Endothelial cell (in vitro differentiated cells): ENCODE results near the gene DNAAF9. TPM values are rescaled to one million over a fixed set of nuclear protein-coding genes. Genes with fewer than 3 reads are reported as not detected.
"Not testable (repeated sequence)": the region's sequence is repeated elsewhere in the genome, so short reads cannot be mapped to it uniquely, and the experiment has no call there.

Experiments
- DNase-seq: peaks from one replicate; pipeline ENCODE4 v3.0.0; 2021; ENCODE audit warnings: low spot score
- H3K27ac Mint-ChIP-seq: one replicate; pipeline ENCODE4 v1.8.0; 2021; ENCODE audit warnings: mixed read lengths, inconsistent platforms; ENCODE audit not compliant: unreplicated experiment
- H3K27me3 Mint-ChIP-seq: one replicate; pipeline ENCODE4 v1.8.0; 2021; ENCODE audit warnings: mild to moderate bottlenecking, moderate library complexity, mixed read lengths, inconsistent platforms; ENCODE audit not compliant: unreplicated experiment
- H3K36me3 Mint-ChIP-seq: one replicate; pipeline ENCODE4 v1.8.0; 2021; ENCODE audit warnings: mild to moderate bottlenecking, low read depth, mixed read lengths, inconsistent platforms; ENCODE audit not compliant: unreplicated experiment
- H3K4me1 Mint-ChIP-seq: one replicate; pipeline ENCODE4 v1.8.0; 2021; ENCODE audit warnings: mild to moderate bottlenecking, mixed read lengths, inconsistent platforms; ENCODE audit not compliant: unreplicated experiment
- H3K4me3 Mint-ChIP-seq: one replicate; pipeline ENCODE4 v1.8.0; 2021; ENCODE audit warnings: mild to moderate bottlenecking, mixed read lengths, inconsistent platforms; ENCODE audit not compliant: unreplicated experiment
- H3K9me3 Mint-ChIP-seq: one replicate; pipeline ENCODE4 v1.8.0; 2021; ENCODE audit warnings: mixed read lengths, inconsistent platforms; ENCODE audit not compliant: unreplicated experiment
- CTCF ChIP-seq: fragments of 200-600 bp; sonication (generic); IDR thresholded peaks from one replicate; pipeline ENCODE4 v1.5.0; 2021; ENCODE audit warnings: antibody characterized with exemption; ENCODE audit not compliant: unreplicated experiment
- total RNA-seq: library from RNA; stranded (reverse); fragmentation: NEBNext Ultra II Directional; extraction: Animal tissue kit (Norgen Biotek cat#: 25700); gene quantifications from one replicate; pipeline ENCODE4 v1.2.1, GENCODE V29; 2021; ENCODE audit not compliant: unreplicated experiment

Gene DNAAF9
- total RNA-seq, 1 donor from 2014 or later = 18.8 TPM

- no peaks in the 10 kb centered on the region for H3K9me3 Mint-ChIP-seq
- H3K27ac Mint-ChIP-seq = no peak overlapping the region
- H3K27me3 Mint-ChIP-seq = peaks cover 2% of the 10 kb centered on the region
- no peak for DNase-seq
- TF ChIP-seq CTCF = no peak
- H3K4me1 Mint-ChIP-seq = peaks cover 8% of the 10 kb centered on the region
- H3K36me3 Mint-ChIP-seq = no peaks in the 10 kb centered on the region
- no peak overlapping the region for H3K4me3 Mint-ChIP-seq
Observed at GRCh38 chr20:3423126-3423525, 15.7 kb upstream of the DNAAF9 start.

GRCh38 chr20:3421985-3422384, 14.5 kb upstream of the DNAAF9 start:
- Mint-ChIP-seq H3K27me3 (peaks cover 2% of the 10 kb centered on the region), H3K27ac (peak overlapping the region; percentile 79), H3K36me3 (no peaks in the 10 kb centered on the region), H3K4me3 (no peak overlapping the region), H3K4me1 (peaks cover 8% of the 10 kb centered on the region), H3K9me3 (no peaks in the 10 kb centered on the region)
- no peak for DNase-seq
- no peak for TF ChIP-seq CTCF

GRCh38 chr20:3420211-3420707, 12.8 kb upstream of the DNAAF9 start:
- H3K27me3 Mint-ChIP-seq = peaks cover 2% of the 10 kb centered on the region
- H3K4me1 Mint-ChIP-seq = peaks cover 8% of the 10 kb centered on the region
- peaks cover 4% of the 10 kb centered on the region for H3K36me3 Mint-ChIP-seq
- H3K27ac Mint-ChIP-seq = no peak overlapping the region
- no peaks in the 10 kb centered on the region for H3K9me3 Mint-ChIP-seq
- H3K4me3 Mint-ChIP-seq = no peak overlapping the region
- TF ChIP-seq CTCF = no peak
- no peak for DNase-seq

GRCh38 chr20:3418161-3418560, 10.7 kb upstream of the DNAAF9 start:
- H3K4me3 Mint-ChIP-seq, DNase-seq, H3K9me3 Mint-ChIP-seq, H3K27me3 Mint-ChIP-seq, H3K36me3 Mint-ChIP-seq, H3K4me1 Mint-ChIP-seq, H3K27ac Mint-ChIP-seq: not testable (repeated sequence)

- no peak for TF ChIP-seq CTCF
- no peak for DNase-seq
- Mint-ChIP-seq H3K36me3 (peaks cover 4% of the 10 kb centered on the region), H3K9me3 (no peaks in the 10 kb centered on the region), H3K4me1 (no peaks in the 10 kb centered on the region), H3K27ac (no peak overlapping the region), H3K4me3 (no peak overlapping the region), H3K27me3 (peaks cover 2% of the 10 kb centered on the region)
Observed at GRCh38 chr20:3414122-3414521, 6.7 kb upstream of the DNAAF9 start.
